Subcutaneous abdominal adipose tissue (tissue), 5 donors: Measurements from ENCODE around the gene ELP4.
"Not testable (repeated sequence)": the region's sequence is repeated elsewhere in the genome, so short reads cannot be mapped to it uniquely, and the experiment has no call there.

ENCODE experiments used
- H3K27ac ChIP-seq: one replicate; pipeline ENCODE4 v1.7.0; 2013; ENCODE audit warnings: low read depth, mild to moderate bottlenecking, inconsistent platforms, low read length, moderate library complexity
- H3K27me3 ChIP-seq, 5 donors: one replicate each; pipeline ENCODE4 v1.7.0; 2013; ENCODE audit warnings: low read length in 5 of 5, inconsistent platforms in 1 of 5; ENCODE audit not compliant: control insufficient read depth in 5 of 5, insufficient read depth in 4 of 5
- H3K36me3 ChIP-seq, 5 donors: one replicate each; pipeline ENCODE4 v1.7.0; 2013; ENCODE audit warnings: low read length in 5 of 5; ENCODE audit not compliant: control insufficient read depth in 5 of 5, insufficient read depth in 5 of 5
- H3K4me1 ChIP-seq, 5 donors: one replicate each; pipeline ENCODE4 v1.7.0; 2013; ENCODE audit warnings: low read length in 5 of 5, mild to moderate bottlenecking in 3 of 5, moderate library complexity in 1 of 5; ENCODE audit not compliant: control insufficient read depth in 5 of 5, insufficient read depth in 5 of 5
- H3K4me3 ChIP-seq, 5 donors: one replicate each; pipeline ENCODE4 v1.7.0; 2013; ENCODE audit warnings: low read length in 5 of 5, low read depth in 1 of 5
- H3K9ac ChIP-seq, 5 donors: one replicate each; pipeline ENCODE4 v1.7.0; 2013; ENCODE audit warnings: low read length in 5 of 5, mild to moderate bottlenecking in 4 of 5, moderate library complexity in 3 of 5
- H3K9me3 ChIP-seq, 5 donors: one replicate each; pipeline ENCODE4 v1.7.0; 2013; ENCODE audit warnings: low read length in 5 of 5; ENCODE audit not compliant: control insufficient read depth in 5 of 5
- donor health status: healthy.
- donor health status: healthy.
- donor health status: healthy.
- donor health status: healthy.
- donor health status: healthy.

ELP4 gene

GRCh38 chr11:31720225-31720624 lies 210.7 kb downstream of the ELP4 start:
- peaks cover 0 to 6% (median 4%) of the 10 kb centered on the region in 5 donors for H3K36me3 ChIP-seq
- H3K4me1 ChIP-seq = peaks cover 0 to 4% (median 0%) of the 10 kb centered on the region in 5 donors
- H3K4me3 ChIP-seq = no peak overlapping the region
- no peak overlapping the region for H3K9ac ChIP-seq
- H3K9me3 ChIP-seq = no peaks in the 10 kb centered on the region
- H3K27ac ChIP-seq = no peak overlapping the region
- no peaks in the 10 kb centered on the region for H3K27me3 ChIP-seq

GRCh38 chr11:31720671-31721365 lies 211.3 kb downstream of the ELP4 start:
- no peak overlapping the region for H3K4me3 ChIP-seq
- H3K9me3 ChIP-seq = no peaks in the 10 kb centered on the region
- H3K27me3 ChIP-seq = no peaks in the 10 kb centered on the region
- no peak overlapping the region for H3K27ac ChIP-seq
- H3K36me3 ChIP-seq = peaks cover 0 to 8% (median 6%) of the 10 kb centered on the region in 5 donors
- peaks cover 0 to 4% (median 0%) of the 10 kb centered on the region in 5 donors for H3K4me1 ChIP-seq
- H3K9ac ChIP-seq = no peak overlapping the region

- Histone ChIP-seq H3K9me3 (no peaks in the 10 kb centered on the region), H3K27ac (no peak overlapping the region), H3K36me3 (peaks cover 0 to 8% (median 6%) of the 10 kb centered on the region in 5 donors), H3K4me1 (peaks cover 0 to 4% (median 0%) of the 10 kb centered on the region in 5 donors), H3K27me3 (no peaks in the 10 kb centered on the region), H3K9ac (no peak overlapping the region), H3K4me3 (no peak overlapping the region)
Measured at GRCh38 chr11:31722754-31723153, 213.2 kb downstream of the ELP4 start.

- no peaks in the 10 kb centered on the region for H3K27me3 ChIP-seq
- H3K9ac ChIP-seq = no peak overlapping the region
- H3K36me3 ChIP-seq = peaks cover 0 to 8% (median 6%) of the 10 kb centered on the region in 5 donors
- H3K27ac ChIP-seq = no peak overlapping the region
- no peaks in the 10 kb centered on the region for H3K9me3 ChIP-seq
- H3K4me1 ChIP-seq = peaks cover 0 to 4% (median 0%) of the 10 kb centered on the region in 5 donors
- H3K4me3 ChIP-seq = no peak overlapping the region
Measured at GRCh38 chr11:31725176-31725575, 215.6 kb downstream of the ELP4 start.

- Histone ChIP-seq H3K9me3 (peaks cover 0 to 7% (median 2%) of the 10 kb centered on the region in 5 donors), H3K4me1 (no peaks in the 10 kb centered on the region), H3K9ac (no peak overlapping the region), H3K36me3 (peaks cover 3 to 8% (median 6%) of the 10 kb centered on the region in 5 donors), H3K27ac (no peak overlapping the region), H3K4me3 (no peak overlapping the region), H3K27me3 (no peaks in the 10 kb centered on the region)
Measured at GRCh38 chr11:31728432-31728831, 218.9 kb downstream of the ELP4 start.

- H3K4me1 ChIP-seq = no peaks in the 10 kb centered on the region
- H3K27ac ChIP-seq = no peak overlapping the region
- H3K4me3 ChIP-seq = no peak overlapping the region
- no peaks in the 10 kb centered on the region for H3K36me3 ChIP-seq
- H3K27me3 ChIP-seq = no peaks in the 10 kb centered on the region
- no peak overlapping the region for H3K9ac ChIP-seq
- H3K9me3 ChIP-seq = peaks cover 0 to 7% (median 0%) of the 10 kb centered on the region in 5 donors
Measured at GRCh38 chr11:31740131-31740530, 230.6 kb downstream of the ELP4 start.

GRCh38 chr11:31740731-31741368 lies 231.3 kb downstream of the ELP4 start:
- H3K27me3 ChIP-seq, H3K4me3 ChIP-seq, H3K36me3 ChIP-seq, H3K9ac ChIP-seq, H3K4me1 ChIP-seq, H3K9me3 ChIP-seq, H3K27ac ChIP-seq: not testable (repeated sequence)

- peaks cover 0 to 3% (median 0%) of the 10 kb centered on the region in 5 donors for H3K36me3 ChIP-seq
- no peak overlapping the region for H3K4me3 ChIP-seq
- no peak overlapping the region for H3K27ac ChIP-seq
- no peaks in the 10 kb centered on the region for H3K27me3 ChIP-seq
- H3K9ac ChIP-seq = no peak overlapping the region
- no peaks in the 10 kb centered on the region for H3K9me3 ChIP-seq
- H3K4me1 ChIP-seq = no peaks in the 10 kb centered on the region
Measured at GRCh38 chr11:31747581-31747980, 238.0 kb downstream of the ELP4 start.

GRCh38 chr11:31757260-31757835 lies 247.8 kb downstream of the ELP4 start:
- Histone ChIP-seq H3K4me1 (peaks cover 0 to 9% (median 4%) of the 10 kb centered on the region in 5 donors), H3K27me3 (no peaks in the 10 kb centered on the region), H3K4me3 (no peak overlapping the region), H3K9me3 (no peaks in the 10 kb centered on the region), H3K27ac (no peak overlapping the region), H3K9ac (no peak overlapping the region), H3K36me3 (peaks cover 0 to 3% (median 0%) of the 10 kb centered on the region in 5 donors)

GRCh38 chr11:31761636-31762035 lies 252.1 kb downstream of the ELP4 start:
- Histone ChIP-seq H3K4me1 (peaks cover 0 to 9% (median 4%) of the 10 kb centered on the region in 5 donors), H3K27me3 (no peaks in the 10 kb centered on the region), H3K9ac (no peak overlapping the region), H3K36me3 (peaks cover 0 to 3% (median 0%) of the 10 kb centered on the region in 5 donors), H3K27ac (no peak overlapping the region), H3K4me3 (no peak overlapping the region), H3K9me3 (no peaks in the 10 kb centered on the region)
